ENCODE results near the gene ACER1.

Gene ACER1

DNA sequence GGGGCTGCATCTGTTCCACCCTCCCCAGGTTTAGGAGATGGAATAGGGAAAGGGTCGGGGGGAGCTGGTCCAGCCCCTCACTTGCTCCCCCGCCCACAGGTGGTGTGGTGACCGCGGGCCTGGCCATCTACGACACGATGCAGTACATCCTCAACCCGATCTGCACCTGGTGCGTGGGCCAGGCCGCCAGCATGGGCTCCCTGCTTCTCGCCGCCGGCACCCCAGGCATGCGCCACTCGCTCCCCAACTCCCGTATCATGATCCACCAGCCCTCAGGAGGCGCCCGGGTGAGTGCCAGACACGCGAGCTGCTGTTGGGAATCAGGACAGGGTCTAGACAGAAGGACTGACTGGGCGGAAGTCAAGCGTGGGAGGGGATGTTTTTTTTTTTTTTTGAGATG, 30.9 kb upstream of the ACER1 start:
- H3K27ac ChIP-seq (ENCODE audit: extremely low read depth, low read depth, low read length), result no peak overlapping the region
- POLR2A ChIA-PET, result interaction anchor here (4.8 kb wide), 1 partner anchor 8 kb away, joined by 60 read pairs; the partner anchor contains the start of gene ALKBH7
- no peaks in the 10 kb centered on the region for H3K4me1 ChIP-seq (ENCODE audit: control insufficient read depth, insufficient read depth, low read length)
- no peaks in the 10 kb centered on the region for H3K9me3 ChIP-seq (ENCODE audit: control insufficient read depth, insufficient read depth, low read depth, low read length)
- H3K4me3 ChIP-seq (ENCODE audit: low read depth, low read length), result no peak overlapping the region
- TF ChIP-seq ZNF311 (tag by site-specific recombination; IDR thresholded peaks at IDR 0.05; ENCODE audit: borderline replicate concordance) (no peak), ZFP41 (tag by site-specific recombination; IDR thresholded peaks at IDR 0.05; ENCODE audit: borderline replicate concordance) (no peak), MZF1 (tag by site-specific recombination; IDR thresholded peaks at IDR 0.05; ENCODE audit: borderline replicate concordance) (no peak), ZNF558 (tag by site-specific recombination; IDR thresholded peaks at IDR 0.05) (no peak), ZNF184 (tag by site-specific recombination; IDR thresholded peaks at IDR 0.05) (no peak), ZNF423 (tag by site-specific recombination; IDR thresholded peaks at IDR 0.05) (no peak), ZNF549 (tag by site-specific recombination; IDR thresholded peaks at IDR 0.05) (no peak), ZNF658 (tag by site-specific recombination; IDR thresholded peaks at IDR 0.05) (no peak), ZBTB48 (tag by site-specific recombination; IDR thresholded peaks at IDR 0.05) (no peak), ZNF843 (tag by site-specific recombination; IDR thresholded peaks at IDR 0.05) (no peak), ZNF510 (tag by site-specific recombination; IDR thresholded peaks at IDR 0.05; ENCODE audit: insufficient replicate concordance) (no peak), ZBTB8A (tag by site-specific recombination; IDR thresholded peaks at IDR 0.05) (no peak), ZNF654 (tag by site-specific recombination; IDR thresholded peaks at IDR 0.05; ENCODE audit: low read depth) (no peak)
- TF ChIP-seq, protein P1, sequence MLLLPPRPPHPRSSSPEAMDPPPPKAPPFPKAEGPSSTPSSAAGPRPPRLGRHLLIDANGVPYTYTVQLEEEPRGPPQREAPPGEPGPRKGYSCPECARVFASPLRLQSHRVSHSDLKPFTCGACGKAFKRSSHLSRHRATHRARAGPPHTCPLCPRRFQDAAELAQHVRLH (tag by site-specific recombination; IDR thresholded peaks at IDR 0.05), result no peak
- TF ChIP-seq, protein P2, sequence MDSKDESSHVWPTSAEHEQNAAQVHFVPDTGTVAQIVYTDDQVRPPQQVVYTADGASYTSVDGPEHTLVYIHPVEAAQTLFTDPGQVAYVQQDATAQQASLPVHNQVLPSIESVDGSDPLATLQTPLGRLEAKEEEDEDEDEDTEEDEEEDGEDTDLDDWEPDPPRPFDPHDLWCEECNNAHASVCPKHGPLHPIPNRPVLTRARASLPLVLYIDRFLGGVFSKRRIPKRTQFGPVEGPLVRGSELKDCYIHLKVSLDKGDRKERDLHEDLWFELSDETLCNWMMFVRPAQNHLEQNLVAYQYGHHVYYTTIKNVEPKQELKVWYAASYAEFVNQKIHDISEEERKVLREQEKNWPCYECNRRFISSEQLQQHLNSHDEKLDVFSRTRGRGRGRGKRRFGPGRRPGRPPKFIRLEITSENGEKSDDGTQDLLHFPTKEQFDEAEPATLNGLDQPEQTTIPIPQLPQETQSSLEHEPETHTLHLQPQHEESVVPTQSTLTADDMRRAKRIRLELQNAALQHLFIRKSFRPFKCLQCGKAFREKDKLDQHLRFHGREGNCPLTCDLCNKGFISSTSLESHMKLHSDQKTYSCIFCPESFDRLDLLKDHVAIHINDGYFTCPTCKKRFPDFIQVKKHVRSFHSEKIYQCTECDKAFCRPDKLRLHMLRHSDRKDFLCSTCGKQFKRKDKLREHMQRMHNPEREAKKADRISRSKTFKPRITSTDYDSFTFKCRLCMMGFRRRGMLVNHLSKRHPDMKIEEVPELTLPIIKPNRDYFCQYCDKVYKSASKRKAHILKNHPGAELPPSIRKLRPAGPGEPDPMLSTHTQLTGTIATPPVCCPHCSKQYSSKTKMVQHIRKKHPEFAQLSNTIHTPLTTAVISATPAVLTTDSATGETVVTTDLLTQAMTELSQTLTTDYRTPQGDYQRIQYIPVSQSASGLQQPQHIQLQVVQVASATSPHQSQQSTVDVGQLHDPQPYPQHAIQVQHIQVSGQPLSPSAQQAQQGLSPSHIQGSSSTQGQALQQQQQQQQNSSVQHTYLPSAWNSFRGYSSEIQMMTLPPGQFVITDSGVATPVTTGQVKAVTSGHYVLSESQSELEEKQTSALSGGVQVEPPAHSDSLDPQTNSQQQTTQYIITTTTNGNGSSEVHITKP (tag by site-specific recombination; IDR thresholded peaks at IDR 0.05), result no peak
- TF ChIP-seq, protein P3, sequence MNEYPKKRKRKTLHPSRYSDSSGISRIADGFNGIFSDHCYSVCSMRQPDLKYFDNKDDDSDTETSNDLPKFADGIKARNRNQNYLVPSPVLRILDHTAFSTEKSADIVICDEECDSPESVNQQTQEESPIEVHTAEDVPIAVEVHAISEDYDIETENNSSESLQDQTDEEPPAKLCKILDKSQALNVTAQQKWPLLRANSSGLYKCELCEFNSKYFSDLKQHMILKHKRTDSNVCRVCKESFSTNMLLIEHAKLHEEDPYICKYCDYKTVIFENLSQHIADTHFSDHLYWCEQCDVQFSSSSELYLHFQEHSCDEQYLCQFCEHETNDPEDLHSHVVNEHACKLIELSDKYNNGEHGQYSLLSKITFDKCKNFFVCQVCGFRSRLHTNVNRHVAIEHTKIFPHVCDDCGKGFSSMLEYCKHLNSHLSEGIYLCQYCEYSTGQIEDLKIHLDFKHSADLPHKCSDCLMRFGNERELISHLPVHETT (tag by site-specific recombination; IDR thresholded peaks at IDR 0.05), result no peak
- TF ChIP-seq, protein P4, sequence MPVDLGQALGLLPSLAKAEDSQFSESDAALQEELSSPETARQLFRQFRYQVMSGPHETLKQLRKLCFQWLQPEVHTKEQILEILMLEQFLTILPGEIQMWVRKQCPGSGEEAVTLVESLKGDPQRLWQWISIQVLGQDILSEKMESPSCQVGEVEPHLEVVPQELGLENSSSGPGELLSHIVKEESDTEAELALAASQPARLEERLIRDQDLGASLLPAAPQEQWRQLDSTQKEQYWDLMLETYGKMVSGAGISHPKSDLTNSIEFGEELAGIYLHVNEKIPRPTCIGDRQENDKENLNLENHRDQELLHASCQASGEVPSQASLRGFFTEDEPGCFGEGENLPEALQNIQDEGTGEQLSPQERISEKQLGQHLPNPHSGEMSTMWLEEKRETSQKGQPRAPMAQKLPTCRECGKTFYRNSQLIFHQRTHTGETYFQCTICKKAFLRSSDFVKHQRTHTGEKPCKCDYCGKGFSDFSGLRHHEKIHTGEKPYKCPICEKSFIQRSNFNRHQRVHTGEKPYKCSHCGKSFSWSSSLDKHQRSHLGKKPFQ (tag by site-specific recombination; IDR thresholded peaks at IDR 0.05), result no peak
- TF ChIP-seq, protein P5, sequence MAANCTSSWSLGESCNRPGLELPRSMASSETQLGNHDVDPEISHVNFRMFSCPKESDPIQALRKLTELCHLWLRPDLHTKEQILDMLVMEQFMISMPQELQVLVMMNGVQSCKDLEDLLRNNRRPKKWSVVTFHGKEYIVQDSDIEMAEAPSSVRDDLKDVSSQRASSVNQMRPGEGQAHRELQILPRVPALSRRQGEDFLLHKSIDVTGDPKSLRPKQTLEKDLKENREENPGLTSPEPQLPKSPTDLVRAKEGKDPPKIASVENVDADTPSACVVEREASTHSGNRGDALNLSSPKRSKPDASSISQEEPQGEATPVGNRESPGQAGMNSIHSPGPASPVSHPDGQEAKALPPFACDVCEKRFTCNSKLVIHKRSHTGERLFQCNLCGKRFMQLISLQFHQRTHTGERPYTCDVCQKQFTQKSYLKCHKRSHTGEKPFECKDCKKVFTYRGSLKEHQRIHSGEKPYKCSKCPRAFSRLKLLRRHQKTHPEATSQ (tag by site-specific recombination; IDR thresholded peaks at IDR 0.05), result no peak
- TF ChIP-seq, protein P6, sequence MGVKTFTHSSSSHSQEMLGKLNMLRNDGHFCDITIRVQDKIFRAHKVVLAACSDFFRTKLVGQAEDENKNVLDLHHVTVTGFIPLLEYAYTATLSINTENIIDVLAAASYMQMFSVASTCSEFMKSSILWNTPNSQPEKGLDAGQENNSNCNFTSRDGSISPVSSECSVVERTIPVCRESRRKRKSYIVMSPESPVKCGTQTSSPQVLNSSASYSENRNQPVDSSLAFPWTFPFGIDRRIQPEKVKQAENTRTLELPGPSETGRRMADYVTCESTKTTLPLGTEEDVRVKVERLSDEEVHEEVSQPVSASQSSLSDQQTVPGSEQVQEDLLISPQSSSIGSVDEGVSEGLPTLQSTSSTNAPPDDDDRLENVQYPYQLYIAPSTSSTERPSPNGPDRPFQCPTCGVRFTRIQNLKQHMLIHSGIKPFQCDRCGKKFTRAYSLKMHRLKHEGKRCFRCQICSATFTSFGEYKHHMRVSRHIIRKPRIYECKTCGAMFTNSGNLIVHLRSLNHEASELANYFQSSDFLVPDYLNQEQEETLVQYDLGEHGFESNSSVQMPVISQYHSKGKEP (tag by site-specific recombination; IDR thresholded peaks at IDR 0.05), result no peak
- H3K36me3 ChIP-seq (ENCODE audit: control insufficient read depth in 2 of 2, insufficient read depth in 1 of 2, low read length in 2 of 2), result peaks cover 49 to 58% of the 10 kb centered on the region in 2 experiments; a peak in 2 of 3 replicates
- CTCF ChIA-PET, result interaction anchor here (0.6 kb wide), 1 partner anchor 8 kb away, joined by 3 read pairs; the partner anchor contains the start of gene ALKBH7
